H1 (cell line): ENCODE results near the gene WDR37. TPM values are rescaled to one million over a fixed set of nuclear protein-coding genes. Genes with fewer than 3 reads are reported as not detected.

Source experiments
- CTCF ChIA-PET: fragments of 300-600 bp; sonication (Branson Sonifier 250); formaldehyde crosslinking; loops from one replicate; lab custom pipeline; 2021; ENCODE audit not compliant: partially characterized antibody; lab: Charles Lee
- POLR2A ChIA-PET: fragments of 300-600 bp; sonication (Branson Sonifier 250); formaldehyde crosslinking; loops from one replicate; lab custom pipeline; 2021; ENCODE audit warnings: inconsistent platforms; ENCODE audit not compliant: partially characterized antibody; lab: Charles Lee
- DNase-seq, 2 experiments: peaks; one replicate each; pipeline versions ENCODE4 v3.0.0 to v3.0.0-alpha.2; 2010 to 2022; ENCODE audit warnings: low spot score in 2 of 2, low read depth in 1 of 2, mixed read lengths in 1 of 2
- FAIRE-seq: peaks from 2 replicates; lab custom pipeline; 2011; peaks lifted over from hg19 to GRCh38; lab: Jason Lieb, UNC
- H2AFZ ChIP-seq: 2 replicates; pipeline ENCODE4 v1.8.1; 2012; ENCODE audit warnings: low read length, inconsistent platforms
- H2AK5ac ChIP-seq: 2 replicates; pipeline ENCODE4 v1.6.1; 2013; ENCODE audit warnings: low read depth, low read length
- H2BK120ac ChIP-seq: replicated peaks from 2 replicates; pipeline ENCODE3; 2013; ENCODE audit warnings: low read depth, low read length, inconsistent platforms
- H2BK12ac ChIP-seq: 2 replicates; pipeline ENCODE4 v1.6.1; 2013; ENCODE audit warnings: low read depth, low read length
- H2BK15ac ChIP-seq: 2 replicates; pipeline ENCODE4 v1.6.1; 2013; ENCODE audit warnings: low read length
- H2BK20ac ChIP-seq: 2 replicates; pipeline ENCODE4 v1.6.1; 2013; ENCODE audit warnings: low read length
- H2BK5ac ChIP-seq: 2 replicates; pipeline ENCODE4 v1.6.1; 2013; ENCODE audit warnings: low read depth, low read length
- H3K14ac ChIP-seq: 2 replicates; pipeline ENCODE4 v1.6.1; 2013; ENCODE audit warnings: inconsistent platforms; ENCODE audit not compliant: insufficient read length
- H3K18ac ChIP-seq: 2 replicates; pipeline ENCODE4 v1.6.1; 2013; ENCODE audit warnings: low read length; ENCODE audit errors: extremely low read depth
- H3K23ac ChIP-seq: 2 replicates; pipeline ENCODE4 v1.6.1; 2013; ENCODE audit warnings: inconsistent platforms; ENCODE audit not compliant: insufficient read length
- H3K23me2 ChIP-seq: 2 replicates; pipeline ENCODE4 v1.6.1; 2013; ENCODE audit warnings: low read depth, low read length
- H3K27ac ChIP-seq: 2 replicates; pipeline ENCODE4 v1.6.1; 2011; ENCODE audit warnings: low read depth, low read length, inconsistent platforms
- H3K27me3 ChIP-seq, 4 experiments: replicated peaks in 1 of 4; 1 replicate in 1 of 4; 2 replicates in 3 of 4; pipeline versions ENCODE4 v1.6.1 to v1.8.1; 2011 to 2013; ENCODE audit warnings: low read length in 3 of 4, mild to moderate bottlenecking in 3 of 4, inconsistent platforms in 2 of 4, mixed read lengths in 2 of 4, moderate library complexity in 1 of 4; ENCODE audit not compliant: control insufficient read depth in 3 of 4, insufficient read depth in 3 of 4; ENCODE audit errors: extremely low read depth in 1 of 4
- H3K36me3 ChIP-seq, 4 experiments: 2 replicates each; pipeline versions ENCODE4 v1.6.1 to v1.8.1; 2011 to 2013; ENCODE audit warnings: mild to moderate bottlenecking in 4 of 4, low read length in 3 of 4, moderate library complexity in 2 of 4, control low read depth in 1 of 4, inconsistent platforms in 1 of 4; ENCODE audit not compliant: insufficient read depth in 4 of 4, control insufficient read depth in 2 of 4
- H3K4ac ChIP-seq: replicated peaks from 2 replicates; pipeline ENCODE3; 2013; ENCODE audit warnings: low read length, low read depth, mixed read lengths, inconsistent platforms; ENCODE audit not compliant: insufficient read length
- H3K4me1 ChIP-seq, 4 experiments: replicated peaks in 1 of 4; 1 replicate in 1 of 4; 2 replicates in 3 of 4; pipeline versions ENCODE4 v1.6.1 to v1.8.1; 2011 to 2013; ENCODE audit warnings: low read length in 3 of 4, inconsistent platforms in 2 of 4, mixed read lengths in 1 of 4; ENCODE audit not compliant: insufficient read depth in 4 of 4, control insufficient read depth in 3 of 4
- H3K4me2 ChIP-seq, 2 experiments: 2 replicates each; pipeline versions ENCODE4 v1.6.1 to v1.8.1; 2011 to 2013; ENCODE audit warnings: low read depth in 2 of 2, low read length in 2 of 2, control low read depth in 1 of 2, inconsistent platforms in 1 of 2, mild to moderate bottlenecking in 1 of 2; ENCODE audit not compliant: insufficient read depth in 1 of 2
- H3K4me3 ChIP-seq, 4 experiments: fragments of 200-600, 300-600 bp in 1 of 4; sonication (generic), shearing (Covaris generic), sonication (Bioruptor Twin) in 1 of 4; 2 replicates each; pipeline versions ENCODE4 v1.5.1 to v1.8.1; 2011 to 2016; ENCODE audit warnings: low read length in 4 of 4, low read depth in 3 of 4, control low read depth in 2 of 4, inconsistent platforms in 2 of 4, mild to moderate bottlenecking in 2 of 4, mixed read lengths in 1 of 4, moderate library complexity in 1 of 4; ENCODE audit not compliant: insufficient read depth in 2 of 4; ENCODE audit errors: extremely low read depth in 1 of 4
- H3K56ac ChIP-seq: replicated peaks from 2 replicates; pipeline ENCODE3; 2013; ENCODE audit warnings: low read depth, mild to moderate bottlenecking, mixed read lengths, low read length, inconsistent platforms; ENCODE audit not compliant: insufficient read length
- H3K79me1 ChIP-seq: 2 replicates; pipeline ENCODE4 v1.6.1; 2013; ENCODE audit warnings: low read depth, low read length, control low read depth
- H3K79me2 ChIP-seq, 2 experiments: 2 replicates each; pipeline versions ENCODE4 v1.6.1 to v1.8.1; 2012 to 2013; ENCODE audit warnings: low read length in 2 of 2, mild to moderate bottlenecking in 2 of 2, inconsistent platforms in 1 of 2; ENCODE audit not compliant: insufficient read depth in 2 of 2, control insufficient read depth in 1 of 2
- H3K9ac ChIP-seq, 4 experiments: replicated peaks in 1 of 4; 1 replicate in 1 of 4; 2 replicates in 3 of 4; pipeline versions ENCODE4 v1.6.1 to v1.8.1; 2011 to 2013; ENCODE audit warnings: low read depth in 3 of 4, low read length in 3 of 4, control low read depth in 2 of 4, mild to moderate bottlenecking in 2 of 4, moderate library complexity in 2 of 4, inconsistent platforms in 1 of 4; ENCODE audit errors: extremely low read depth in 1 of 4
- H3K9me3 ChIP-seq, 2 experiments: 2 replicates each; pipeline versions ENCODE4 v1.6.1 to v1.8.1; 2012 to 2013; ENCODE audit warnings: mild to moderate bottlenecking in 2 of 2, moderate library complexity in 2 of 2, control low read depth in 1 of 2, inconsistent platforms in 1 of 2, low read depth in 1 of 2, low read length in 1 of 2, mixed read lengths in 1 of 2; ENCODE audit not compliant: insufficient read depth in 2 of 2
- H4K20me1 ChIP-seq, 2 experiments: replicated peaks in 1 of 2; 2 replicates each; pipeline versions ENCODE3 to v1.8.1; 2011 to 2013; ENCODE audit warnings: inconsistent platforms in 2 of 2, low read length in 2 of 2, mild to moderate bottlenecking in 1 of 2; ENCODE audit not compliant: insufficient read depth in 2 of 2, control insufficient read depth in 1 of 2
- H4K5ac ChIP-seq: 2 replicates; pipeline ENCODE4 v1.6.1; 2013; ENCODE audit warnings: low read length, low read depth, mixed read lengths, inconsistent platforms; ENCODE audit not compliant: insufficient read length
- H4K8ac ChIP-seq: 2 replicates; pipeline ENCODE4 v1.8.0; 2013; ENCODE audit warnings: mild to moderate bottlenecking, moderate library complexity, low read length, inconsistent platforms; ENCODE audit not compliant: insufficient read depth; ENCODE audit errors: extremely low read depth
- H4K91ac ChIP-seq: replicated peaks from 2 replicates; pipeline ENCODE3; 2013; ENCODE audit warnings: low read length, mixed read lengths, inconsistent platforms; ENCODE audit not compliant: insufficient read length
- ATF3 ChIP-seq: IDR thresholded peaks from 2 replicates; pipeline ENCODE4 v1.6.1; 2011; ENCODE audit warnings: low read depth, mild to moderate bottlenecking, low read length; ENCODE audit not compliant: insufficient read depth
- BACH1 ChIP-seq: IDR thresholded peaks from 2 replicates; pipeline ENCODE4 v1.6.1; 2012; ENCODE audit warnings: low read length, improper control_type of control experiment
- CBX5 ChIP-seq: fragments of 300-800, 300-1000 bp; sonication (generic); IDR thresholded peaks from 2 replicates; pipeline ENCODE4 v1.7.1; 2016; ENCODE audit warnings: antibody characterized with exemption, low read length, low read depth
- EP300 ChIP-seq, 2 experiments: IDR thresholded peaks; 1 replicate in 1 of 2; 2 replicates in 1 of 2; pipeline ENCODE4 v1.6.1; 2011 to 2012; ENCODE audit warnings: low read depth in 2 of 2, low read length in 2 of 2, mild to moderate bottlenecking in 2 of 2, borderline replicate concordance in 1 of 2, inconsistent platforms in 1 of 2, moderate library complexity in 1 of 2
- KDM5A ChIP-seq: fragments of 200-600 bp; IDR thresholded peaks from 2 replicates; pipeline ENCODE4 v1.7.1; 2012; ENCODE audit warnings: mild to moderate bottlenecking, low read length, inconsistent platforms, mixed read lengths
- MAFK ChIP-seq: IDR thresholded peaks from 2 replicates; pipeline ENCODE4 v1.6.1; 2012; ENCODE audit warnings: low read depth, mild to moderate bottlenecking, improper control_type of control experiment, low read length
- RFX5 ChIP-seq: IDR thresholded peaks from 2 replicates; pipeline ENCODE4 v1.6.1; 2011; ENCODE audit warnings: low read depth, low read length, improper control_type of control experiment, borderline replicate concordance
- SP1 ChIP-seq: IDR thresholded peaks from 2 replicates; pipeline ENCODE4 v1.6.1; 2011; ENCODE audit warnings: low read depth, low read length
- TAF7 ChIP-seq: optimal IDR thresholded peaks from 2 replicates; pipeline ENCODE3; 2011; ENCODE audit warnings: low read depth, mild to moderate bottlenecking, inconsistent platforms, low read length, moderate library complexity, borderline replicate concordance
- TCF12 ChIP-seq: IDR thresholded peaks from 2 replicates; pipeline ENCODE4 v1.6.1; 2011; ENCODE audit warnings: low read depth, mild to moderate bottlenecking, low read length
- USF2 ChIP-seq: IDR thresholded peaks from 2 replicates; pipeline ENCODE4 v1.6.1; 2011; ENCODE audit warnings: low read length, improper control_type of control experiment
- YY1 ChIP-seq: IDR thresholded peaks from 2 replicates; pipeline ENCODE4 v1.6.1; 2011; ENCODE audit warnings: low read depth, mild to moderate bottlenecking, low read length
- ZNF274 ChIP-seq: IDR thresholded peaks from 2 replicates; pipeline ENCODE4 v1.7.0; 2012; ENCODE audit warnings: low read length, borderline replicate concordance; ENCODE audit errors: extremely low read depth
- WGBS, 2 experiments: shearing (Covaris generic) in 1 of 2; methylation state at CpG; one replicate each; pipeline versions ENCODE4 v1.1.6 to v1.1.7; 2013 to 2015; ENCODE audit warnings: low lambda C conversion rate in 2 of 2, mixed read lengths in 2 of 2, inconsistent platforms in 1 of 2, low coverage in 1 of 2, missing lambda C conversion rate in 1 of 2; ENCODE audit not compliant: insufficient replicate concordance in 2 of 2, insufficient coverage in 1 of 2, insufficient read length in 1 of 2; ENCODE audit errors: extremely low coverage in 1 of 2, missing lambda C conversion rate in 1 of 2; 5-methylcytosine and 5-hydroxymethylcytosine counted together
- polyA plus RNA-seq, 7 experiments: library from polyadenylated mRNA; depleted of rRNA in 3 of 7; stranded (reverse) in 5 of 7; unstranded in 2 of 7; fragments of >200 nt in 5 of 7; fragments of 200-250 nt in 2 of 7; gene quantifications; 1 replicate in 5 of 7; 2 replicates in 1 of 7; 4 replicates in 1 of 7; pipeline versions ENCODE4 v1.2.1 to v1.2.3, GENCODE V29; 2011 to 2013; ENCODE audit warnings: missing spikeins in 2 of 7, mixed read lengths in 2 of 7
- total RNA-seq: library from RNA; stranded (reverse); fragmentation: NEBNext Ultra II Directional; extraction: Animal tissue kit (Norgen Biotek cat#: 25700); gene quantifications from 2 replicates; pipeline ENCODE4 v1.2.1, GENCODE V29; 2021

Gene WDR37
- total and polyA plus RNA-seq, 2 of the 8 experiments (the other 6 are each of a cell fraction or from before 2014, with no cell fraction given): 9.6 to 12.0 TPM

DNA sequence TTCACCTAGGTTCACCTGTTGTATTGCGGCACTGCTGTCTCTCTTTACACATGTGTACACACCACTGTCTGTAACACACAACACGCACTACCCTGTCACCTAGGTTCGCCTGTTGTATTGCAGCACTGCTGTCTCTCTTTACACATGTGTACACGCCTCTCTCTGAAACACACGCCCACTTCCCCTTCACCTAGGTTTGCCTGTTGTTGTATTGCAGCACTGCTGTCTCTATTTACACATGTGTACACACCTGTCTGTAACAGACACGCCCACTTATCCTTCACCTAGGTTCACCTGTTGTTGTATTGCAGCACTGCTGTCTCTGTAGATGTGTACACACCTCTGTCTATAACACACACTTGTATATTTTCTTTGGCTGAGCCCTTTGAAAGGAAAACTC lies 51.5 kb downstream of the WDR37 start:
- 92% methylated on average over 6 of the region's 6 CpGs; no CpG with 5 or more reads in 1 of the 2 experiments for WGBS, 2 experiments
- no peak for TF ChIP-seq TAF7
- no peak for TF ChIP-seq KDM5A
- no peak for TF ChIP-seq TCF12
- TF ChIP-seq MAFK: no peak
- TF ChIP-seq BACH1: no peak
- no peak for TF ChIP-seq ZNF274
- TF ChIP-seq EP300 (IDR thresholded peaks at IDR 0.05; ENCODE audit: borderline replicate concordance in 1 of 2, low read depth in 2 of 2, low read length in 2 of 2): no peak
- no peak for TF ChIP-seq YY1
- no peak for TF ChIP-seq CBX5
- TF ChIP-seq RFX5: no peak
- no peak for TF ChIP-seq USF2
- no peak for TF ChIP-seq ATF3
- TF ChIP-seq SP1: no peak

More for the DNA sequence above, 51.5 kb downstream of the WDR37 start:
- Histone ChIP-seq H4K8ac (no peak overlapping the region), H3K18ac (no peak overlapping the region), H2BK5ac (no peak overlapping the region), H3K23ac (no peak overlapping the region), H4K91ac (no peak overlapping the region), H4K20me1 (peaks cover 0 to 2% of the 10 kb centered on the region in 2 experiments), H4K5ac (no peak overlapping the region), H2BK120ac (no peak overlapping the region), H2BK15ac (no peak overlapping the region), H3K27me3 (no peaks in the 10 kb centered on the region), H3K9me3 (no peaks in the 10 kb centered on the region), H2BK12ac (no peak overlapping the region), H3K4me3 (no peak overlapping the region), H3K79me2 (no peaks in the 10 kb centered on the region), H3K4me1 (peaks cover 3 to 6% (median 5%) of the 10 kb centered on the region in 4 experiments), H3K27ac (no peak overlapping the region), H3K14ac (no peak overlapping the region), H3K79me1 (peaks cover 5% of the 10 kb centered on the region; the same call in 1 of the 2 replicates), H3K4ac (no peak overlapping the region), H3K9ac (no peak overlapping the region), H2BK20ac (no peak overlapping the region), H3K36me3 (peaks cover 3 to 22% (median 9%) of the 10 kb centered on the region in 4 experiments; a peak in 6 of 8 replicates), H3K23me2 (no peaks in the 10 kb centered on the region; the same call in 1 of the 2 replicates), H3K56ac (no peak overlapping the region), H3K4me2 (no peak overlapping the region), H2AK5ac (no peak overlapping the region), H2AFZ (no peak overlapping the region)
- POLR2A ChIA-PET: no interaction called here
- CTCF ChIA-PET: interaction anchor here (0.7 kb wide), 2 partner anchors 26 to 1958 kb away, joined by 3 read pairs; no protein-coding TSS in a partner anchor
- DNase-seq (no peak), FAIRE-seq (no peak)
